SK-N-SH (cell line): ENCODE data around the gene AQP4. TPM values are rescaled to one million over a fixed set of nuclear protein-coding genes. Genes with fewer than 3 reads are reported as not detected.

Experiments used
- CTCF ChIA-PET: fragments of 300-600, 350-600 bp; formaldehyde crosslinking; extraction: SDS; loops from one replicate; lab custom pipeline; 2021; lab: Yijun Ruan, JAX
- POLR2A ChIA-PET: fragments of 350-600 bp; sonication (Branson Sonifier 250); formaldehyde crosslinking; extraction: SDS; loops from one replicate; lab custom pipeline; 2020; ENCODE audit warnings: antibody characterized with exemption, inconsistent platforms; lab: Yijun Ruan, JAX
- DNase-seq: peaks from one replicate; pipeline ENCODE4 v3.0.0; 2012
- H2AFZ ChIP-seq: fragments of 200-600 bp; sonication (generic); 2 replicates; pipeline ENCODE4 v1.8.1; 2016; ENCODE audit warnings: antibody characterized with exemption, mild to moderate bottlenecking, low read depth
- H3F3A ChIP-seq: fragments of 200-600 bp; sonication (generic); replicated peaks from 2 replicates; pipeline ENCODE3; 2016; ENCODE audit warnings: antibody characterized with exemption, mild to moderate bottlenecking; ENCODE audit not compliant: insufficient read depth
- H3K27ac ChIP-seq, 2 experiments: fragments of 200-500 bp in 1 of 2; fragments of 200-600 bp in 1 of 2; sonication (Bioruptor generic) in 1 of 2; sonication (generic), shearing (Covaris generic) in 1 of 2; 2 replicates each; pipeline versions ENCODE4 v1.5.1 to v1.6.1; 2014 to 2016; ENCODE audit warnings: low read depth in 2 of 2, inconsistent platforms in 1 of 2, low read length in 1 of 2, mild to moderate bottlenecking in 1 of 2, mixed read lengths in 1 of 2
- H3K27me3 ChIP-seq: fragments of 200-600 bp; sonication (generic), shearing (Covaris generic); 2 replicates; pipeline ENCODE4 v1.6.1; 2016; ENCODE audit warnings: mixed run types; ENCODE audit not compliant: insufficient read depth
- H3K36me3 ChIP-seq, 2 experiments: fragments of 200-500 bp in 1 of 2; fragments of 200-600 bp in 1 of 2; sonication (Bioruptor generic) in 1 of 2; sonication (generic) in 1 of 2; replicated peaks in 1 of 2; 2 replicates each; pipeline versions ENCODE3 to v1.5.1; 2014 to 2016; ENCODE audit warnings: low read length in 1 of 2, mild to moderate bottlenecking in 1 of 2; ENCODE audit not compliant: insufficient read depth in 2 of 2, control insufficient read depth in 1 of 2
- H3K4me1 ChIP-seq, 2 experiments: fragments of 200-500 bp in 1 of 2; fragments of 200-600 bp in 1 of 2; sonication (Bioruptor generic) in 1 of 2; sonication (generic), shearing (Covaris generic) in 1 of 2; 2 replicates each; pipeline versions ENCODE4 v1.5.1 to v1.6.1; 2014 to 2016; ENCODE audit warnings: low read depth in 1 of 2, low read length in 1 of 2, mixed run types in 1 of 2; ENCODE audit not compliant: insufficient read depth in 2 of 2, control insufficient read depth in 1 of 2
- H3K4me2 ChIP-seq: fragments of 200-600 bp; sonication (generic), shearing (Covaris generic); 2 replicates; pipeline ENCODE4 v1.6.1; 2017; ENCODE audit warnings: mixed run types
- H3K4me3 ChIP-seq, 2 experiments: fragments of 200-500 bp in 1 of 2; fragments of 200-600 bp in 1 of 2; sonication (Bioruptor generic) in 1 of 2; sonication (generic), shearing (Covaris generic) in 1 of 2; 2 replicates each; pipeline versions ENCODE4 v1.5.1 to v1.8.1; 2014 to 2016; ENCODE audit warnings: low read depth in 2 of 2, inconsistent platforms in 1 of 2, low read length in 1 of 2, mild to moderate bottlenecking in 1 of 2, mixed read lengths in 1 of 2, moderate library complexity in 1 of 2
- H3K79me2 ChIP-seq: fragments of 200-600 bp; sonication (generic); 2 replicates; pipeline ENCODE4 v1.8.1; 2017; ENCODE audit warnings: mild to moderate bottlenecking; ENCODE audit not compliant: insufficient read depth
- H3K9ac ChIP-seq: fragments of 200-600 bp; sonication (generic); 2 replicates; pipeline ENCODE4 v1.6.1; 2017; ENCODE audit warnings: mixed run types
- H3K9me2 ChIP-seq: fragments of 200-600 bp; sonication (generic); 2 replicates; pipeline ENCODE4 v1.6.1; 2017; ENCODE audit warnings: mixed run types
- H3K9me3 ChIP-seq: fragments of 200-600 bp; sonication (generic); 2 replicates; pipeline ENCODE4 v1.6.1; 2017; ENCODE audit warnings: mixed run types, mild to moderate bottlenecking, moderate library complexity
- H4K20me1 ChIP-seq: fragments of 200-600 bp; sonication (generic); 2 replicates; pipeline ENCODE4 v1.6.1; 2017; ENCODE audit warnings: mild to moderate bottlenecking, mixed run types; ENCODE audit not compliant: insufficient read depth
- CTCF ChIP-seq: fragments of 200-600 bp; sonication (generic); IDR thresholded peaks from 2 replicates; pipeline ENCODE4 v1.6.1; 2017; ENCODE audit warnings: antibody characterized with exemption, mild to moderate bottlenecking, moderate library complexity
- EP300 ChIP-seq, 2 experiments: IDR thresholded peaks; 2 replicates each; pipeline versions ENCODE4 v1.4.0 to v1.6.1; 2012; ENCODE audit warnings: borderline replicate concordance in 1 of 2, low read depth in 1 of 2, low read length in 1 of 2
- FOSL2 ChIP-seq: IDR thresholded peaks from 2 replicates; pipeline ENCODE4 v1.4.0; 2012; ENCODE audit warnings: low read depth, mild to moderate bottlenecking, moderate library complexity, borderline replicate concordance
- FOXJ3 ChIP-seq: sonication (generic); formaldehyde crosslinking; IDR thresholded peaks from 2 replicates; pipeline ENCODE4 v1.5.1; 2020; ENCODE audit warnings: mild to moderate bottlenecking, missing genetic modification reagents
- GABPA ChIP-seq: IDR thresholded peaks from 2 replicates; pipeline ENCODE4 v1.4.0; 2012; ENCODE audit warnings: low read depth, mild to moderate bottlenecking
- GATA2 ChIP-seq: sonication (generic); formaldehyde crosslinking; IDR thresholded peaks from 2 replicates; pipeline ENCODE4 v1.5.0; 2020; ENCODE audit warnings: mild to moderate bottlenecking, missing genetic modification reagents
- MEF2A ChIP-seq: IDR thresholded peaks from 2 replicates; pipeline ENCODE4 v1.4.0; 2012; ENCODE audit warnings: low read depth, borderline replicate concordance
- MXI1 ChIP-seq: IDR thresholded peaks from 2 replicates; pipeline ENCODE4 v1.6.1; 2012; ENCODE audit warnings: mild to moderate bottlenecking, low read depth, low read length, improper control_type of control experiment
- RAD21 ChIP-seq: IDR thresholded peaks from 2 replicates; pipeline ENCODE4 v1.6.1; 2012; ENCODE audit warnings: mild to moderate bottlenecking, low read length
- REST ChIP-seq: IDR thresholded peaks from 2 replicates; pipeline ENCODE4 v1.6.1; 2012; ENCODE audit warnings: mild to moderate bottlenecking, low read depth, low read length, moderate library complexity
- SIN3A ChIP-seq: IDR thresholded peaks from 2 replicates; pipeline ENCODE4 v1.6.1; 2012; ENCODE audit warnings: low read depth, mild to moderate bottlenecking, low read length, moderate library complexity, borderline replicate concordance
- SMC3 ChIP-seq: IDR thresholded peaks from 2 replicates; pipeline ENCODE4 v1.6.1; 2012; ENCODE audit warnings: low read depth, low read length, improper control_type of control experiment
- USF1 ChIP-seq: IDR thresholded peaks from 2 replicates; pipeline ENCODE4 v1.4.0; 2012; ENCODE audit warnings: low read depth, borderline replicate concordance
- USF2 ChIP-seq: fragments of 150-350 bp; IDR thresholded peaks from 2 replicates; pipeline ENCODE4 v1.6.1; 2017; ENCODE audit warnings: antibody characterized with exemption, low read length, low read depth, borderline replicate concordance
- YY1 ChIP-seq: IDR thresholded peaks from 2 replicates; pipeline ENCODE4 v1.4.0; 2012; ENCODE audit warnings: low read depth, mild to moderate bottlenecking
- ZBTB33 ChIP-seq: IDR thresholded peaks from 2 replicates; pipeline ENCODE4 v1.4.0; 2012; ENCODE audit warnings: low read depth, borderline replicate concordance
- WGBS: methylation state at CpG from one replicate; pipeline ENCODE4 v1.1.6; 2017; ENCODE audit warnings: low lambda C conversion rate; 5-methylcytosine and 5-hydroxymethylcytosine counted together
- polyA plus RNA-seq, 3 experiments: library from polyadenylated mRNA; depleted of rRNA; stranded (reverse); fragments of >200 nt; gene quantifications; 2 replicates each; pipeline ENCODE4 v1.2.3, GENCODE V29; 2012

Gene AQP4
- polyA plus RNA-seq, 1 of the 3 experiments (the other 2 are of a cell fraction): not detected

- H3F3A ChIP-seq: no peaks in the 10 kb centered on the region
- H2AFZ ChIP-seq: no peak overlapping the region
- no peak overlapping the region for H3K9ac ChIP-seq
- no peak for TF ChIP-seq GATA2 (CRISPR knock-in tag)
- no peak for TF ChIP-seq MXI1
- no peak for TF ChIP-seq RAD21
- TF ChIP-seq FOSL2: no peak
- no peak for TF ChIP-seq SMC3
- TF ChIP-seq ZBTB33: no peak
- no peak for TF ChIP-seq YY1
- no peak for TF ChIP-seq FOXJ3 (CRISPR knock-in tag)
- TF ChIP-seq USF2: no peak
- no peak for TF ChIP-seq MEF2A
- no peak for TF ChIP-seq USF1
- TF ChIP-seq CTCF: no peak
- TF ChIP-seq EP300 (IDR thresholded peaks at IDR 0.05; ENCODE audit: borderline replicate concordance in 1 of 2, low read depth in 1 of 2, low read length in 1 of 2): no peak
- no peak for TF ChIP-seq SIN3A
- no peak for TF ChIP-seq GABPA
- TF ChIP-seq REST: no peak
- H3K9me2 ChIP-seq: no peaks in the 10 kb centered on the region
- no peaks in the 10 kb centered on the region for H3K36me3 ChIP-seq
- DNase-seq: no peak
- ChIA-PET CTCF (interaction anchor here (0.7 kb wide), 1 partner anchor 132 kb away, joined by 3 read pairs; no protein-coding TSS in a partner anchor), POLR2A (no interaction called here)
- 37% methylated on average over 5 of the region's 5 CpGs for WGBS
- no peak overlapping the region for H3K27ac ChIP-seq
- H4K20me1 ChIP-seq: no peaks in the 10 kb centered on the region
- H3K4me3 ChIP-seq: no peak overlapping the region
- no peaks in the 10 kb centered on the region for H3K4me1 ChIP-seq
- H3K27me3 ChIP-seq: no peaks in the 10 kb centered on the region
- H3K79me2 ChIP-seq: no peaks in the 10 kb centered on the region
- no peaks in the 10 kb centered on the region for H3K9me3 ChIP-seq
- no peak overlapping the region for H3K4me2 ChIP-seq
Measured at GRCh38 chr18:26840965-26841364, 24.5 kb downstream of the AQP4 start.
